Tongue (tissue), 2 donors: Measurements from ENCODE around the gene CBARP. TPM values are rescaled to one million over a fixed set of nuclear protein-coding genes. Genes with fewer than 3 reads are reported as not detected.

Experiments
- DNase-seq: peaks from one replicate; pipeline ENCODE4 v3.0.0-alpha.2; 2015
- total RNA-seq: library from RNA; depleted of rRNA; stranded (reverse); fragments of >200 nt; gene quantifications from one replicate; pipeline ENCODE4 v1.2.3, GENCODE V29; 2014

CBARP gene
- total RNA-seq, 1 donor from 2014 or later, result 1.1 TPM

- peak; percentile 97 for DNase-seq
Measured at GRCh38 chr19:1239796-1240737, 2.3 kb upstream of the CBARP start.

- DNase-seq, result no peak
Measured at GRCh38 chr19:1239420-1239795, 1.6 kb upstream of the CBARP start.

GRCh38 chr19:1238369-1239303, 831 bp upstream of the CBARP start:
- DNase-seq, result no peak

GRCh38 chr19:1237027-1237659, 662 bp downstream of the CBARP start:
- DNase-seq, result no peak

- DNase-seq, result no peak
Measured at GRCh38 chr19:1236576-1236975, 1.2 kb downstream of the CBARP start.

GRCh38 chr19:1235625-1236538, 1.9 kb downstream of the CBARP start:
- no peak for DNase-seq

GRCh38 chr19:1234955-1235380, 2.8 kb downstream of the CBARP start:
- DNase-seq, result no peak

- no peak for DNase-seq
Measured at GRCh38 chr19:1234051-1234954, 3.5 kb downstream of the CBARP start.

GRCh38 chr19:1233115-1233667, 4.6 kb downstream of the CBARP start:
- no peak for DNase-seq

GRCh38 chr19:1232652-1233072, 5.1 kb downstream of the CBARP start:
- DNase-seq, result peak; percentile 71

GRCh38 chr19:1231729-1232637, 5.8 kb downstream of the CBARP start:
- peak; percentile 67 for DNase-seq

- DNase-seq, result no peak
Measured at GRCh38 chr19:1230783-1231489, 6.9 kb downstream of the CBARP start.

GRCh38 chr19:1229924-1230782, 7.7 kb downstream of the CBARP start:
- no peak for DNase-seq

GRCh38 chr19:1229056-1229923, 8.5 kb downstream of the CBARP start:
- DNase-seq, result no peak

- DNase-seq, result no peak
Measured at GRCh38 chr19:1228161-1228957, 9.4 kb downstream of the CBARP start.
